A549 (cell line): Measurements from ENCODE around the gene CTTN. TPM values are rescaled to one million over a fixed set of nuclear protein-coding genes. Genes with fewer than 3 reads are reported as not detected.

Source experiments
- ATAC-seq, 2 experiments: fragments of 200-7000 bp in 1 of 2; fragments of >200 bp in 1 of 2; cut with Nextera tagmentation in 1 of 2; cut with Tn5 transposase in 1 of 2; 3 replicates each; pipeline versions ENCODE4 v1.8.0 to v1.9.1; 2018 to 2020; ENCODE audit warnings: mild to moderate bottlenecking in 1 of 2, moderate library complexity in 1 of 2
- CTCF ChIA-PET: fragments of 300-600 bp; sonication (Branson Sonifier 250); formaldehyde crosslinking; extraction: SDS; loops from one replicate; lab custom pipeline; 2021; ENCODE audit warnings: antibody characterized with exemption, inconsistent platforms; lab: Yijun Ruan, JAX
- POLR2A ChIA-PET: fragments of 350-600 bp; formaldehyde crosslinking; extraction: SDS; loops from one replicate; lab custom pipeline; 2021; ENCODE audit warnings: antibody characterized with exemption, inconsistent platforms; lab: Yijun Ruan, JAX
- DNase-seq, 2 experiments: peaks; one replicate each; pipeline versions ENCODE4 v3.0.0 to v3.0.0-alpha.2; 2011 to 2016; ENCODE audit warnings: low read depth in 1 of 2, low spot score in 1 of 2
- FAIRE-seq: peaks from 2 replicates; lab custom pipeline; 2011; peaks lifted over from hg19 to GRCh38; lab: Jason Lieb, UNC
- H3K27ac ChIP-seq, 2 experiments: fragments of >200 bp; sonication (Bioruptor Twin); formaldehyde crosslinking; 3 replicates each; pipeline ENCODE4 v1.5.1; 2016 to 2017
- H3K4me1 ChIP-seq: fragments of >200 bp; sonication (Bioruptor Twin); formaldehyde crosslinking; 3 replicates; pipeline ENCODE4 v1.6.1; 2016
- H3K4me2 ChIP-seq: fragments of >200 bp; sonication (Bioruptor Twin); formaldehyde crosslinking; 3 replicates; pipeline ENCODE4 v1.6.1; 2016
- H3K4me3 ChIP-seq: fragments of >200 bp; sonication (Bioruptor Twin); formaldehyde crosslinking; 3 replicates; pipeline ENCODE4 v1.5.1; 2016
- H3K9me3 ChIP-seq: fragments of >200 bp; sonication (Bioruptor Twin); formaldehyde crosslinking; 3 replicates; pipeline ENCODE4 v1.6.1; 2016
- BCL3 ChIP-seq: fragments of >200 bp; sonication (Bioruptor Twin); formaldehyde crosslinking; IDR thresholded peaks from 3 replicates; pipeline ENCODE4 v1.6.1; 2016
- CEBPB ChIP-seq, 2 experiments: fragments of >200 bp in 1 of 2; sonication (Bioruptor Twin) in 1 of 2; formaldehyde crosslinking in 1 of 2; IDR thresholded peaks; 2 replicates each; pipeline ENCODE4 v1.6.1; 2012 to 2016
- CHD4 ChIP-seq: fragments of 200-600 bp; sonication (generic); IDR thresholded peaks from 2 replicates; pipeline ENCODE4 v1.6.1; 2016; ENCODE audit warnings: antibody characterized with exemption, mild to moderate bottlenecking, borderline replicate concordance
- CTCF ChIP-seq: fragments of >200 bp; sonication (Bioruptor Twin); formaldehyde crosslinking; IDR thresholded peaks from 3 replicates; pipeline ENCODE4 v1.5.1; 2016
- E2F6 ChIP-seq: IDR thresholded peaks from 2 replicates; pipeline ENCODE4 v1.6.1; 2012; ENCODE audit warnings: low read depth, borderline replicate concordance
- HES2 ChIP-seq: fragments of >200 bp; sonication (Bioruptor Twin); formaldehyde crosslinking; IDR thresholded peaks from 2 replicates; pipeline ENCODE4 v1.6.1; 2016
- HEYL ChIP-seq: fragments of 250-450 bp; sonication (Bioruptor Pico); IDR thresholded peaks from 2 replicates; pipeline ENCODE4 v1.8.0; 2021; ENCODE audit warnings: mild to moderate bottlenecking, moderate library complexity
- MAFK ChIP-seq: fragments of 450-650 bp; IDR thresholded peaks from 2 replicates; pipeline ENCODE4 v1.6.1; 2014; ENCODE audit not compliant: partially characterized antibody
- MAZ ChIP-seq: fragments of 150-350 bp; IDR thresholded peaks from 2 replicates; pipeline ENCODE4 v1.6.1; 2014; ENCODE audit warnings: antibody characterized with exemption, low read depth, low read length, borderline replicate concordance
- NPAS2 ChIP-seq: fragments of 250-450 bp; sonication (Bioruptor Pico); IDR thresholded peaks from 2 replicates; pipeline ENCODE4 v1.8.0; 2022; ENCODE audit warnings: mild to moderate bottlenecking, moderate library complexity, borderline replicate concordance
- POLR2AphosphoS2 ChIP-seq: conservative IDR thresholded peaks from 2 replicates; pipeline ENCODE4 v1.6.1; 2012; ENCODE audit warnings: low read length, improper control_type of control experiment, inconsistent platforms
- SREBF2 ChIP-seq: fragments of 450-650 bp; IDR thresholded peaks from 2 replicates; pipeline ENCODE4 v1.6.1; 2014; ENCODE audit warnings: mild to moderate bottlenecking, moderate library complexity
- USF2 ChIP-seq: fragments of 450-650 bp; IDR thresholded peaks from 2 replicates; pipeline ENCODE4 v1.6.1; 2014; ENCODE audit warnings: antibody characterized with exemption
- ZC3H11A ChIP-seq: fragments of 450-650 bp; IDR thresholded peaks from 2 replicates; pipeline ENCODE4 v1.6.1; 2014; ENCODE audit warnings: antibody characterized with exemption, mild to moderate bottlenecking
- ZNF302 ChIP-seq: fragments of 250-450 bp; sonication (Bioruptor Pico); IDR thresholded peaks from 2 replicates; pipeline ENCODE4 v1.9.0; 2021; ENCODE audit warnings: inconsistent platforms, mild to moderate bottlenecking, moderate library complexity
- ZSCAN20 ChIP-seq: fragments of 250-450 bp; sonication (Bioruptor Pico); IDR thresholded peaks from 2 replicates; pipeline ENCODE4 v1.8.0; 2022; ENCODE audit warnings: mild to moderate bottlenecking, moderate library complexity
- WGBS: methylation state at CpG from one replicate; pipeline ENCODE4 v1.1.6; 2017; ENCODE audit errors: missing lambda C conversion rate; 5-methylcytosine and 5-hydroxymethylcytosine counted together
- polyA plus RNA-seq, 4 experiments: library from polyadenylated mRNA; depleted of rRNA in 3 of 4; stranded (reverse); fragments of >200 nt; fragmentation: RNase III in 1 of 4; extraction: RNeasy Plus Mini Kit Qiagen cat#74134 plus additional on column Dnase treatment in 1 of 4; gene quantifications; 2 replicates in 3 of 4; 3 replicates in 1 of 4; pipeline ENCODE4 v1.2.3, GENCODE V29; 2011 to 2017

Gene CTTN
- polyA plus RNA-seq, 2 of the 4 experiments (the other 2 are of a cell fraction): 140 to 214 TPM

- no peak for TF ChIP-seq CTCF
- no peak for TF ChIP-seq HES2
- no peak for TF ChIP-seq ZC3H11A
Measured at GRCh38 chr11:70460964-70461363, 62.6 kb downstream of the CTTN start (continued).

- POLR2A ChIA-PET: no interaction called here
- ATAC-seq (no peak), FAIRE-seq (no peak), DNase-seq (no peak)
- Histone ChIP-seq H3K4me1 (no peaks in the 10 kb centered on the region), H3K27ac (no peak overlapping the region), H3K4me2 (no peak overlapping the region), H3K9me3 (no peaks in the 10 kb centered on the region), H3K4me3 (no peak overlapping the region)
- CTCF ChIA-PET: interaction anchor here (0.6 to 1.4 kb wide), 4 partner anchors 9 to 897 kb away, joined by 3 read pairs; no protein-coding TSS in a partner anchor
- TF ChIP-seq CHD4 (no peak), USF2 (0 out of 2 replicates have a peak, but pooled peaks have one; percentile 21)
- 75% methylated on average over 11 of the region's 12 CpGs for WGBS
Measured at GRCh38 chr11:70462818-70463477, 64.6 kb downstream of the CTTN start.

GRCh38 chr11:70463478-70464255 lies 65.3 kb downstream of the CTTN start:
- FAIRE-seq (no peak), ATAC-seq (no peak), DNase-seq (no peak)
- Histone ChIP-seq H3K4me3 (no peak overlapping the region), H3K4me1 (no peaks in the 10 kb centered on the region), H3K4me2 (no peak overlapping the region)
- POLR2A ChIA-PET: no interaction called here
- CTCF ChIA-PET: interaction anchor here (0.8 to 1.4 kb wide), 2 partner anchors 16 to 616 kb away, joined by 3 read pairs; no protein-coding TSS in a partner anchor
- 94% methylated on average over 45 of the region's 61 CpGs for WGBS
- no peak for TF ChIP-seq HEYL (CRISPR knock-in tag)
- TF ChIP-seq MAZ: no peak
- no peak for TF ChIP-seq ZNF302 (CRISPR knock-in tag)
- TF ChIP-seq POLR2AphosphoS2: no peak
- no peak for TF ChIP-seq MAFK
- no peak for TF ChIP-seq ZSCAN20 (CRISPR knock-in tag)
- no peak for TF ChIP-seq SREBF2
- no peak for TF ChIP-seq HES2
- no peak for TF ChIP-seq CEBPB (IDR thresholded peaks at IDR 0.05)
- no peak for TF ChIP-seq NPAS2 (CRISPR knock-in tag)
- TF ChIP-seq E2F6: no peak
- TF ChIP-seq BCL3: no peak
- TF ChIP-seq, all 56 proteins: peak for 0
- H3K9me3 ChIP-seq: no peaks in the 10 kb centered on the region
- no peak overlapping the region for H3K27ac ChIP-seq
